Keratinocyte (primary cell): Measurements from ENCODE around the gene PPFIA3. TPM values are rescaled to one million over a fixed set of nuclear protein-coding genes. Genes with fewer than 3 reads are reported as not detected.
A peak's percentile ranks its signal among the peaks of the same experiment; 100 is the strongest.

ENCODE experiments used
- DNase-seq: peaks from one replicate; pipeline ENCODE4 v3.0.0-alpha.2; 2011; ENCODE audit warnings: low read depth, missing footprints, low spot score
- FAIRE-seq: peaks from 2 replicates; lab custom pipeline; 2011; peaks lifted over from hg19 to GRCh38; lab: Jason Lieb, UNC
- H2AFZ ChIP-seq: 2 replicates; pipeline ENCODE4 v1.6.0; 2012; ENCODE audit warnings: low read length, control low read depth, inconsistent platforms; ENCODE audit not compliant: control insufficient read depth
- H3K27ac ChIP-seq: 2 replicates; pipeline ENCODE4 v1.5.1; 2011; ENCODE audit warnings: low read length; ENCODE audit not compliant: control insufficient read depth, insufficient read depth
- H3K27me3 ChIP-seq: 3 replicates; pipeline ENCODE4 v1.6.0; 2011; ENCODE audit warnings: low read length; ENCODE audit not compliant: control insufficient read depth, insufficient read depth; ENCODE audit errors: extremely low read depth
- H3K36me3 ChIP-seq, 2 experiments: 2 replicates in 1 of 2; 3 replicates in 1 of 2; pipeline ENCODE4 v1.5.1; 2011; ENCODE audit warnings: low read length in 2 of 2, mild to moderate bottlenecking in 1 of 2; ENCODE audit not compliant: control insufficient read depth in 2 of 2, insufficient read depth in 2 of 2; ENCODE audit errors: extremely low read depth in 1 of 2
- H3K4me1 ChIP-seq: 3 replicates; pipeline ENCODE4 v1.5.1; 2011; ENCODE audit warnings: low read length; ENCODE audit not compliant: control insufficient read depth, insufficient read depth; ENCODE audit errors: extremely low read depth
- H3K4me2 ChIP-seq: 3 replicates; pipeline ENCODE4 v1.6.0; 2011; ENCODE audit warnings: low read depth, low read length; ENCODE audit not compliant: control insufficient read depth, insufficient read depth; ENCODE audit errors: extremely low read depth
- H3K4me3 ChIP-seq, 3 experiments: fragments of 200-600 bp in 1 of 3; sonication (generic) in 1 of 3; 2 replicates in 2 of 3; 3 replicates in 1 of 3; pipeline ENCODE4 v1.5.1; 2011 to 2016; ENCODE audit warnings: low read length in 3 of 3, mild to moderate bottlenecking in 3 of 3, control low read depth in 2 of 3, inconsistent platforms in 1 of 3, low read depth in 1 of 3, mixed read lengths in 1 of 3, mixed run types in 1 of 3, moderate library complexity in 1 of 3; ENCODE audit not compliant: control insufficient read depth in 2 of 3, insufficient read depth in 2 of 3; ENCODE audit errors: extremely low read depth in 1 of 3
- H3K79me2 ChIP-seq: 2 replicates; pipeline ENCODE4 v1.6.0; 2012; ENCODE audit warnings: low read length; ENCODE audit not compliant: control insufficient read depth, insufficient read depth
- H3K9ac ChIP-seq: 3 replicates; pipeline ENCODE4 v1.6.0; 2011; ENCODE audit warnings: low read length; ENCODE audit not compliant: control insufficient read depth, insufficient read depth; ENCODE audit errors: extremely low read depth
- H3K9me1 ChIP-seq: 3 replicates; pipeline ENCODE4 v1.6.0; 2011; ENCODE audit warnings: low read length; ENCODE audit not compliant: control insufficient read depth, insufficient read depth; ENCODE audit errors: extremely low read depth
- H3K9me3 ChIP-seq: 2 replicates; pipeline ENCODE4 v1.5.1; 2012; ENCODE audit warnings: low read depth, low read length; ENCODE audit not compliant: control insufficient read depth
- H4K20me1 ChIP-seq: 3 replicates; pipeline ENCODE4 v1.6.0; 2011; ENCODE audit warnings: low read length; ENCODE audit not compliant: control insufficient read depth, insufficient read depth; ENCODE audit errors: extremely low read depth
- CTCF ChIP-seq, 3 experiments: IDR thresholded peaks in 1 of 3; conservative IDR thresholded peaks in 1 of 3; optimal IDR thresholded peaks in 1 of 3; 2 replicates in 2 of 3; 3 replicates in 1 of 3; pipeline versions ENCODE3 to v1.5.1; 2011; ENCODE audit warnings: low read length in 3 of 3, mild to moderate bottlenecking in 3 of 3, moderate library complexity in 2 of 3, control low read depth in 1 of 3, inconsistent platforms in 1 of 3; ENCODE audit not compliant: insufficient read depth in 2 of 3; ENCODE audit errors: extremely low read depth in 1 of 3
- EZH2 ChIP-seq: IDR thresholded peaks from one replicate; pipeline ENCODE4 v1.6.1; 2012; ENCODE audit warnings: inconsistent platforms, mild to moderate bottlenecking, low read length, moderate library complexity
- dilution Hi-C: fragments of 300-500 bp; cut with MboI; formaldehyde crosslinking; loops from one replicate; pipeline ENCODE4 v1.7.0; 2020; ENCODE audit warnings: low sequenced_read_pairs; ENCODE audit not compliant: extremely low pct_ligation_motif_present
- polyA minus RNA-seq, 3 experiments: library from RNA; depleted of rRNA, polyadenylated mRNA; stranded (reverse); fragments of >200 nt; gene quantifications; 1 replicate in 1 of 3; 2 replicates in 1 of 3; 3 replicates in 1 of 3; pipeline ENCODE4 v1.2.3, GENCODE V29; 2011
- polyA plus RNA-seq, 5 experiments: library from polyadenylated mRNA; depleted of rRNA in 3 of 5; stranded (reverse) in 3 of 5; stranded (forward) in 1 of 5; unstranded in 1 of 5; fragments of >200 nt; gene quantifications; 1 replicate in 1 of 5; 2 replicates in 3 of 5; 3 replicates in 1 of 5; pipeline versions ENCODE4 v1.2.1 to v1.2.3, GENCODE V29; 2011 to 2012; ENCODE audit warnings: missing spikeins in 2 of 5, low read depth in 1 of 5, low replicate concordance in 1 of 5

PPFIA3 gene
- polyA plus RNA-seq = 3.0 to 3.4 TPM (median 3.1 TPM) in 3 replicates
- polyA plus RNA-seq (2011; ENCODE audit: low read depth) = 5.1 TPM
- 1.5 and 3.2 TPM in 2 replicates for polyA plus RNA-seq (2011; cell fraction: cytosol; rRNA removed)
- 5.8 and 7.9 TPM in 2 replicates for polyA plus RNA-seq (2011; cell fraction: nucleus; rRNA removed)
- 4.5 and 7.7 TPM in 2 replicates for polyA plus RNA-seq (2012; ENCODE audit: low replicate concordance)
- polyA minus RNA-seq = 2.6 to 4.5 TPM (median 3.4 TPM) in 3 replicates
- 6.5 TPM for polyA minus RNA-seq (2011; cell fraction: cytosol; rRNA and poly(A)+ RNA removed)
- 2.0 and 3.4 TPM in 2 replicates for polyA minus RNA-seq (2011; cell fraction: nucleus; rRNA and poly(A)+ RNA removed)

GRCh38 chr19:49119411-49120324, at the start of gene PPFIA3:
Gene PPFIA3, plus strand, starts transcription at chr19:49119544. Its CDS starts 8,330 bp downstream, at chr19:49127874.
- no peak for TF ChIP-seq EZH2
- TF ChIP-seq CTCF (optimal IDR thresholded peaks at IDR 0.05 in 1 of 3, IDR thresholded peaks at IDR 0.05 in 1 of 3, conservative IDR thresholded peaks at IDR 0.05 in 1 of 3; ENCODE audit: extremely low read depth in 1 of 3, insufficient read depth in 2 of 3, low read length in 3 of 3) = no peak
- peak within 1 kb of the TSS; percentile 98 for H3K4me2 ChIP-seq
- peak within 1 kb of the TSS; percentile 83 for H3K9ac ChIP-seq
- H2AFZ ChIP-seq = peak within 1 kb of the TSS; percentile 83
- H3K9me1 ChIP-seq = no peaks in the 10 kb centered on the region
- FAIRE-seq = no peak
- no peak for DNase-seq
- peaks cover 12% of the 10 kb centered on the region for H3K4me1 ChIP-seq
- H3K36me3 ChIP-seq = no peaks in the 10 kb centered on the region
- dilution Hi-C loops = no loop called here
- H3K27me3 ChIP-seq = no peaks in the 10 kb centered on the region
- H3K79me2 ChIP-seq = no peaks in the 10 kb centered on the region
- H4K20me1 ChIP-seq = no peaks in the 10 kb centered on the region
- H3K27ac ChIP-seq = peak within 1 kb of the TSS; percentile 87
- H3K9me3 ChIP-seq = no peaks in the 10 kb centered on the region
- peak within 1 kb of the TSS; percentile 55 to 85 (median 83) for H3K4me3 ChIP-seq

- FAIRE-seq = no peak
- H3K9me1 ChIP-seq = no peaks in the 10 kb centered on the region
- H4K20me1 ChIP-seq = no peaks in the 10 kb centered on the region
- H3K4me3 ChIP-seq = no peak overlapping the region
- H3K4me1 ChIP-seq = peaks cover 5% of the 10 kb centered on the region
- no peak overlapping the region for H3K27ac ChIP-seq
- H2AFZ ChIP-seq = no peak overlapping the region
- peaks cover 56% of the 10 kb centered on the region for H3K27me3 ChIP-seq
- no peaks in the 10 kb centered on the region for H3K79me2 ChIP-seq
- TF ChIP-seq EZH2 (no peak), CTCF (optimal IDR thresholded peaks at IDR 0.05 in 1 of 3, IDR thresholded peaks at IDR 0.05 in 1 of 3, conservative IDR thresholded peaks at IDR 0.05 in 1 of 3; ENCODE audit: extremely low read depth in 1 of 3, insufficient read depth in 2 of 3, low read length in 3 of 3) (no peak)
- H3K9me3 ChIP-seq = no peaks in the 10 kb centered on the region
- dilution Hi-C loops = no loop called here
- no peak overlapping the region for H3K9ac ChIP-seq
- DNase-seq = no peak
- H3K4me2 ChIP-seq = no peak overlapping the region
- no peaks in the 10 kb centered on the region for H3K36me3 ChIP-seq
These were observed 48.9 kb upstream of the PPFIA3 start for GRCh38 chr19:49070416-49070815.
